ENCODE data around the gene PTBP3. TPM values are rescaled to one million over a fixed set of nuclear protein-coding genes. Genes with fewer than 3 reads are reported as not detected.

Gene PTBP3
- total and polyA plus RNA-seq, 2 of the 13 experiments (the other 11 are each of a cell fraction or from before 2014, with no cell fraction given): 52.8 to 61.1 TPM

GRCh38 chr9:112174965-112175795 lies 158.2 kb downstream of the PTBP3 start, which contains the start of gene SUSD1 (continued):
- TF ChIP-seq ZNF761 (CRISPR knock-in tag; conservative IDR thresholded peaks at IDR 0.05) (no peak), TGIF2 (CRISPR knock-in tag; IDR thresholded peaks at IDR 0.05) (no peak), ZNF788 (CRISPR knock-in tag; IDR thresholded peaks at IDR 0.05; ENCODE audit: borderline replicate concordance) (no peak), ZKSCAN8 (CRISPR knock-in tag; IDR thresholded peaks at IDR 0.05; ENCODE audit: borderline replicate concordance) (no peak), ZNF251 (CRISPR knock-in tag; IDR thresholded peaks at IDR 0.05) (no peak), GPN1 (CRISPR knock-in tag; IDR thresholded peaks at IDR 0.05; ENCODE audit: borderline replicate concordance) (no peak), ZNF552 (CRISPR knock-in tag; IDR thresholded peaks at IDR 0.05; ENCODE audit: borderline replicate concordance) (no peak), ZNF83 (CRISPR knock-in tag; IDR thresholded peaks at IDR 0.05; ENCODE audit: borderline replicate concordance) (no peak), ZNF367 (CRISPR knock-in tag; IDR thresholded peaks at IDR 0.05; ENCODE audit: borderline replicate concordance) (no peak), NR2C2 (CRISPR knock-in tag; IDR thresholded peaks at IDR 0.05; ENCODE audit: borderline replicate concordance) (no peak), NCOA1 (CRISPR knock-in tag; IDR thresholded peaks at IDR 0.05) (no peak), ZBTB7B (CRISPR knock-in tag; IDR thresholded peaks at IDR 0.05) (peak; percentile 90), HBP1 (CRISPR knock-in tag; IDR thresholded peaks at IDR 0.05; ENCODE audit: low read depth) (no peak), MTA3 (CRISPR knock-in tag; IDR thresholded peaks at IDR 0.05) (no peak), ZNF644 (CRISPR knock-in tag; IDR thresholded peaks at IDR 0.05; ENCODE audit: low read depth) (no peak), MIER3 (CRISPR knock-in tag; IDR thresholded peaks at IDR 0.05; ENCODE audit: borderline replicate concordance) (no peak), GLMP (CRISPR knock-in tag; IDR thresholded peaks at IDR 0.05; ENCODE audit: borderline replicate concordance) (no peak), REST (IDR thresholded peaks at IDR 0.05; ENCODE audit: borderline replicate concordance in 1 of 2, low read depth in 1 of 2, low read length in 2 of 2) (no peak), ZSCAN31 (CRISPR knock-in tag; IDR thresholded peaks at IDR 0.05; ENCODE audit: low read depth) (peak; percentile 27), MYPOP (CRISPR knock-in tag; IDR thresholded peaks at IDR 0.05) (no peak), KLF11 (CRISPR knock-in tag; IDR thresholded peaks at IDR 0.05) (no peak), SNAI1 (CRISPR knock-in tag; IDR thresholded peaks at IDR 0.05; ENCODE audit: borderline replicate concordance) (no peak), CREBL2 (CRISPR knock-in tag; IDR thresholded peaks at IDR 0.05; ENCODE audit: borderline replicate concordance) (no peak)
